OCI-LY1 (cell line): Measurements from ENCODE around the gene TRIM6.

Source experiments
- H2AFZ ChIP-seq: fragments of 200-600 bp; sonication (generic), shearing (Covaris generic); 2 replicates; pipeline ENCODE4 v1.6.0; 2014; ENCODE audit warnings: antibody characterized with exemption, mild to moderate bottlenecking, low read length
- H3F3A ChIP-seq: fragments of 200-600 bp; sonication (generic), shearing (Covaris generic); 2 replicates; pipeline ENCODE4 v1.6.0; 2014; ENCODE audit warnings: mild to moderate bottlenecking, antibody characterized with exemption, low read length, moderate library complexity; ENCODE audit not compliant: insufficient read depth
- H3K27ac ChIP-seq: fragments of 200-600 bp; sonication (generic); 2 replicates; pipeline ENCODE4 v1.5.1; 2014; ENCODE audit warnings: low read length, mixed run types, mild to moderate bottlenecking, low read depth; ENCODE audit not compliant: poor library complexity, severe bottlenecking
- H3K27me3 ChIP-seq: fragments of 200-600 bp; sonication (generic); 2 replicates; pipeline ENCODE4 v1.6.0; 2014; ENCODE audit warnings: antibody characterized with exemption, mild to moderate bottlenecking, low read length, moderate library complexity; ENCODE audit not compliant: insufficient read depth
- H3K36me3 ChIP-seq: fragments of 200-600 bp; sonication (generic); 2 replicates; pipeline ENCODE4 v1.6.1; 2014; ENCODE audit warnings: mild to moderate bottlenecking, antibody characterized with exemption, low read length, moderate library complexity, mixed read lengths; ENCODE audit not compliant: insufficient read depth
- H3K4me1 ChIP-seq: fragments of 200-600 bp; sonication (generic); 2 replicates; pipeline ENCODE4 v1.5.1; 2014; ENCODE audit warnings: mild to moderate bottlenecking, low read length, moderate library complexity; ENCODE audit not compliant: insufficient read depth, severe bottlenecking
- H3K4me2 ChIP-seq: fragments of 200-600 bp; sonication (generic), shearing (Covaris generic); 2 replicates; pipeline ENCODE4 v1.6.1; 2014; ENCODE audit warnings: low read length
- H3K4me3 ChIP-seq: fragments of 200-600 bp; sonication (generic); 2 replicates; pipeline ENCODE4 v1.5.1; 2014; ENCODE audit warnings: low read length, low read depth, mild to moderate bottlenecking, mixed read lengths; ENCODE audit not compliant: poor library complexity, severe bottlenecking
- H3K79me2 ChIP-seq: fragments of 200-600 bp; shearing (Covaris generic); 2 replicates; pipeline ENCODE4 v1.6.1; 2016; ENCODE audit warnings: mixed run types, low read length, mixed read lengths; ENCODE audit not compliant: insufficient read depth
- H3K9ac ChIP-seq: fragments of 200-600 bp; sonication (generic), shearing (Covaris generic); 2 replicates; pipeline ENCODE4 v1.6.1; 2014; ENCODE audit warnings: mild to moderate bottlenecking, low read length, mixed read lengths
- H3K9me2 ChIP-seq: fragments of 200-600 bp; sonication (generic), shearing (Covaris generic); 2 replicates; pipeline ENCODE4 v1.6.1; 2014; ENCODE audit warnings: low read depth, mild to moderate bottlenecking, low read length, mixed read lengths
- H3K9me3 ChIP-seq: fragments of 200-600 bp; shearing (Covaris generic); 2 replicates; pipeline ENCODE4 v1.6.1; 2014; ENCODE audit warnings: low read length, mixed read lengths
- H4K20me1 ChIP-seq: fragments of 200-600 bp; sonication (generic), shearing (Covaris generic); 2 replicates; pipeline ENCODE4 v1.6.0; 2016; ENCODE audit warnings: mild to moderate bottlenecking, low read length; ENCODE audit not compliant: insufficient read depth
- EZH2 ChIP-seq: fragments of 200-600 bp; sonication (generic), shearing (Covaris generic); IDR thresholded peaks from 2 replicates; pipeline ENCODE4 v1.8.0; 2017; ENCODE audit warnings: borderline replicate concordance, mixed run types, mild to moderate bottlenecking, antibody characterized with exemption, low read length, moderate library complexity, mixed read lengths
- TF ChIP-seq, protein P1 (sequence below): fragments of 200-600 bp; sonication (generic), shearing (Covaris generic); IDR thresholded peaks from 2 replicates; pipeline ENCODE4 v1.5.1; 2017; ENCODE audit warnings: mild to moderate bottlenecking, antibody characterized with exemption, low read length, moderate library complexity, mixed read lengths

TRIM6 gene

GRCh38 chr11:5592615-5593014, 3.8 kb upstream of the TRIM6 start:
- Histone ChIP-seq H4K20me1 (no peaks in the 10 kb centered on the region), H3K4me2 (no peak overlapping the region), H3K4me3 (no peak overlapping the region), H3K27me3 (no peaks in the 10 kb centered on the region), H3K27ac (no peak overlapping the region), H3K4me1 (no peaks in the 10 kb centered on the region), H3F3A (no peaks in the 10 kb centered on the region), H3K9ac (no peak overlapping the region), H3K36me3 (no peaks in the 10 kb centered on the region), H3K9me2 (no peaks in the 10 kb centered on the region), H3K79me2 (no peaks in the 10 kb centered on the region), H2AFZ (no peak overlapping the region), H3K9me3 (no peaks in the 10 kb centered on the region)
- TF ChIP-seq, protein P1, sequence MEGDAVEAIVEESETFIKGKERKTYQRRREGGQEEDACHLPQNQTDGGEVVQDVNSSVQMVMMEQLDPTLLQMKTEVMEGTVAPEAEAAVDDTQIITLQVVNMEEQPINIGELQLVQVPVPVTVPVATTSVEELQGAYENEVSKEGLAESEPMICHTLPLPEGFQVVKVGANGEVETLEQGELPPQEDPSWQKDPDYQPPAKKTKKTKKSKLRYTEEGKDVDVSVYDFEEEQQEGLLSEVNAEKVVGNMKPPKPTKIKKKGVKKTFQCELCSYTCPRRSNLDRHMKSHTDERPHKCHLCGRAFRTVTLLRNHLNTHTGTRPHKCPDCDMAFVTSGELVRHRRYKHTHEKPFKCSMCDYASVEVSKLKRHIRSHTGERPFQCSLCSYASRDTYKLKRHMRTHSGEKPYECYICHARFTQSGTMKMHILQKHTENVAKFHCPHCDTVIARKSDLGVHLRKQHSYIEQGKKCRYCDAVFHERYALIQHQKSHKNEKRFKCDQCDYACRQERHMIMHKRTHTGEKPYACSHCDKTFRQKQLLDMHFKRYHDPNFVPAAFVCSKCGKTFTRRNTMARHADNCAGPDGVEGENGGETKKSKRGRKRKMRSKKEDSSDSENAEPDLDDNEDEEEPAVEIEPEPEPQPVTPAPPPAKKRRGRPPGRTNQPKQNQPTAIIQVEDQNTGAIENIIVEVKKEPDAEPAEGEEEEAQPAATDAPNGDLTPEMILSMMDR: no peak
- TF ChIP-seq EZH2: no peak

GRCh38 chr11:5593146-5593545, 3.3 kb upstream of the TRIM6 start:
- H3K9me2 ChIP-seq: no peaks in the 10 kb centered on the region
- no peak overlapping the region for H3K4me2 ChIP-seq
- no peaks in the 10 kb centered on the region for H3K9me3 ChIP-seq
- H3K27me3 ChIP-seq: no peaks in the 10 kb centered on the region
- H2AFZ ChIP-seq: no peak overlapping the region
- no peaks in the 10 kb centered on the region for H4K20me1 ChIP-seq
- TF ChIP-seq, protein P1: no peak
- TF ChIP-seq EZH2: no peak
- no peak overlapping the region for H3K4me3 ChIP-seq
- no peaks in the 10 kb centered on the region for H3K79me2 ChIP-seq
- H3K4me1 ChIP-seq: no peaks in the 10 kb centered on the region
- no peak overlapping the region for H3K27ac ChIP-seq
- no peaks in the 10 kb centered on the region for H3K36me3 ChIP-seq
- no peak overlapping the region for H3K9ac ChIP-seq
- no peaks in the 10 kb centered on the region for H3F3A ChIP-seq

DNA sequence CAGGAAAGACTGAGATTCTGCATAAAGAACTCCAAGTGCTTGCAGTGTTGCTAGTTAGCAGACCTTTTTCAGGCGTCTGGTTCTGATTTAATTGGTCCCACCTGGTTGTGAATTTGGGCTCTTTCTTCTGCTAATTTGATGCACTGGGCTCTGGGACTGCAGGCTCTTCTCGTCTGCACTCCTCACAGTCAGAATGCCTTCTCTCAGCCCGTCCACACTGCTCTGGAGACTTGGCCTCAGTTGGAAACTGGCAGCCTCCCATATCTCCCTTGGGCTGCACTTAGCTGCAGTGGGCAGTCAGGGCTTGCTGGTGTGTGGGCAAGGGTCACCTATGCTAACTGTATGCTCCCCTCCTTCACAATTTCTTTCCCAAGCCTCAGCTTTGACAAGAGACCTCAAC, 1.5 kb downstream of the TRIM6 start:
- Histone ChIP-seq H3K27ac (no peak overlapping the region), H3K4me3 (no peak overlapping the region), H3K36me3 (no peaks in the 10 kb centered on the region), H4K20me1 (no peaks in the 10 kb centered on the region), H3K79me2 (no peaks in the 10 kb centered on the region), H3K4me1 (no peaks in the 10 kb centered on the region), H3K9ac (no peak overlapping the region), H3F3A (no peaks in the 10 kb centered on the region), H3K9me3 (no peaks in the 10 kb centered on the region), H2AFZ (no peak overlapping the region), H3K27me3 (no peaks in the 10 kb centered on the region), H3K4me2 (no peak overlapping the region), H3K9me2 (no peaks in the 10 kb centered on the region)
- TF ChIP-seq, protein P1: no peak
- TF ChIP-seq EZH2: no peak
